ENCODE results near the gene DMP1.

Gene DMP1, protein sequence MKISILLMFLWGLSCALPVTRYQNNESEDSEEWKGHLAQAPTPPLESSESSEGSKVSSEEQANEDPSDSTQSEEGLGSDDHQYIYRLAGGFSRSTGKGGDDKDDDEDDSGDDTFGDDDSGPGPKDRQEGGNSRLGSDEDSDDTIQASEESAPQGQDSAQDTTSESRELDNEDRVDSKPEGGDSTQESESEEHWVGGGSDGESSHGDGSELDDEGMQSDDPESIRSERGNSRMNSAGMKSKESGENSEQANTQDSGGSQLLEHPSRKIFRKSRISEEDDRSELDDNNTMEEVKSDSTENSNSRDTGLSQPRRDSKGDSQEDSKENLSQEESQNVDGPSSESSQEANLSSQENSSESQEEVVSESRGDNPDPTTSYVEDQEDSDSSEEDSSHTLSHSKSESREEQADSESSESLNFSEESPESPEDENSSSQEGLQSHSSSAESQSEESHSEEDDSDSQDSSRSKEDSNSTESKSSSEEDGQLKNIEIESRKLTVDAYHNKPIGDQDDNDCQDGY

GRCh38 chr4:87649980-87650379 is at the start of gene DMP1:
DMP1 (plus strand) TSS chr4:87650280; CDS start chr4:87656493, 6,213 bp downstream.
- no peak for DNase-seq

GRCh38 chr4:87601361-87601760 is 48.7 kb upstream of the DMP1 start:
- DNase-seq: no peak

GRCh38 chr4:87608229-87608628 is 41.9 kb upstream of the DMP1 start, which contains the start of gene DSPP:
DSPP (plus strand) TSS chr4:87608529; CDS start chr4:87610909, 2,380 bp downstream.
- no peak for DNase-seq

- no peak for DNase-seq
Measured at GRCh38 chr4:87614292-87614890, 35.7 kb upstream of the DMP1 start.

GRCh38 chr4:87616268-87616667 is 33.8 kb upstream of the DMP1 start:
- DNase-seq: no peak

DNA sequence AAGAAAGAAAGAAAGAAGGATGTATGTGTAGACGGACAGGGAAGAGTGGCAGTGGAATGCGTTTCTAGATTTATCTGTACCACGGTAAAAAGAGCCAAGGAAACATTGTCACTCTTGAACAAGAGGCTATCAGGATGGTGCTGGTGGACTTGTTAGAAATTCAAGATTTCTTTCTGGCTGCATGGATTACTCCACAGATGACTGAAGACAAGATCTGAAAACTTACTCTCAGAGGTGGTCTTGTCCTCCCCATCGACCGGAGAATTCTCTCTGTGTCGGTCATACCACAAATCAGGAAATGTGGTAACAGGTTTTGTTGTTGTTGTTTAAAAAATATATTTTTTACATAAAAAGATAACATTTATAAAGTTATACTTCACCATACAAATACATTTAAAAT is 30.0 kb upstream of the DMP1 start:
- no peak for DNase-seq

- DNase-seq: no peak
Measured at GRCh38 chr4:87620491-87620890, 29.6 kb upstream of the DMP1 start.

DNA sequence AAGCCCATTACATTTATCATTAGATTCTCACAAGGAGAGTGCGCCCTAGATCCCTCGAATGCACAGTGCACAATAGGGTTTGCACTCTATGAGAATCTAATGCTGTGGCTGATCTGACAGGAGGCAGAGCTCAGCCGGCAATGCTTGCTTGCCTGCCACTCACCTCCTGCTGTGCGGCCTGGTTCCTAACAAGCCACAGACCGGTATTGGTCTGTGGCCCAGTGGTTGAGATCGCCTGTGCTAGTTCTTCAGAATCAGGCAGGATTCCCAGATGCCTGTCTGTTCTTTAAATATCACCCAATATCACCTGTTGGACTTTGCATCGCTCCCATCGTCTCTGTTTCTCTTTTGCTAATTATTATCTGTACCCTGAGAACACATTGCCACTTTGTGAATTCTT is 27.8 kb upstream of the DMP1 start:
- DNase-seq: no peak

- DNase-seq: no peak
Measured at GRCh38 chr4:87624698-87625097, 25.4 kb upstream of the DMP1 start.

GRCh38 chr4:87631668-87632067 is 18.4 kb upstream of the DMP1 start:
- no peak for DNase-seq

DNA sequence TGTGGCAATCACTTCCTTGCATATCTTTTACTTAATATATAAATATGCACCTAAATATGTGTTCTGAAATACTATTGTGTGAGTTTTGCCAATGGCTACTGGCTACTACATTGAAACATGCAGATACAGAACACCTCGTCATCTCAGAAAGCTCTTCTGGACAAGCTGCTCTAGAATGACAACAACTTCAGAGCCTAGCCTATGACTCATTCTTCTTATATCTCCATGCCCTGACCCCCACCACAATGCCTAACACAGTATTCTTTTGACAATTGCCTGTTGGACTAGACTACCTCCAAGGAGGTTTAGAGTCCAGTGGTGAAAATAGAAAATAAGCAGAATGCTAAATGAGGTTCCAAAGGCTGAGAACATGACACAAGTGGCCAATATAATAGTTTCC is 17.6 kb upstream of the DMP1 start:
- no peak for DNase-seq

DNA sequence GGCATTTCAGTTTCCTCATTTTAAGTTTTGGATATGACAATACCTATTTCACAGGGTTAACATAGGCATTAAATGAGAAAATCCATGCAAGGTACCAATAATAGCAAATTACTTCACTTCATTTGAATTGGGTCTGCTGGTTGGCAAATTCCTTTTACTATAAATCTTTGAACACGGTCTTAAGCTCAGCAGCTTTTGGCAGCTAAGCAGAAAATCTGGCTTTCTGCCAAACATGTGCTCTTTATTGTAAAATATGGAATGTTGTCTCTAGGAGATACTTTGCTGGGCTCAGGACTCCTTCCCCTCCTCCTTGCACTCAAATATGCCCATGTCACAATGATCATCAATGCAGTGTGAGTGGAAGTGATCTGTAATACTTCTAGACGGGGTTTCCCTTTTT is 16.8 kb upstream of the DMP1 start:
- DNase-seq: peak; percentile 13

DNA sequence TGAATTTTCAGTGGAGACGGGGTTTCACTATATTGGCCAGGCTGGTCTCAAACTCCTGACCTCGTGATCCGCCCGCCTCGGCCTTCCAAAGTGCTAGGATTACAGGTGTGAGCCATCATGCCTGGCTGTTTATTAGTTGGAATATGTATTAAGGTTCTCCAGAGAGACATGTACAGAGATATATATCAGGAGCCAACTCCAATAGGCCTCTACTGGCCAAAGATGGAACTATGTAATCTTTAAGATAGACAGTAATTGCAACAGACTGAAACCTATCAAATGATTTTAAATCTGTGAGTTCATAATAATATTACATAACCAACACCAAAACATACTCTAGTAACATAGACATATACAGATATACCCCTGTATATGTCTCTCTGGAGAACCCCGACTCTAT is 5.8 kb upstream of the DMP1 start:
- no peak for DNase-seq

DNA sequence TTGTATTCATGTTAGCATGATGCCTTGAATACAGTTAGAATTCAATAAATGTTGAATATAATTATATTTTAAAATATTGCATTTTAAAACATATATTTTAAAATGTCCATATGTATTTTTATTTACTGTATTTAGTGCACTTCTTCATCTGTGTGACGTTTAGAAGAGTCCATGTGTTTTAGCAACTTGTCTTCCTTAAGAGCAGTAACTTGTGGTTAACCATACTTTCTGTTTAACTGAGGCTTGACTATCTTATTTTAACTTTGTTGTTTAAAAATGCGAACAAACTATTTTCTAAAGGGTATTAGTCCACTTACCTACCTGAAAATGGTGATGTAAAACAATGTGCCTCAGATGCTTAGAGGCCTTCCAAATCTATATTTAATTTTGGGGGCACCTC is 858 bp downstream of the DMP1 start:
- DNase-seq: no peak

- no peak for DNase-seq
Measured at GRCh38 chr4:87651941-87652340, 1.9 kb downstream of the DMP1 start.

- no peak for DNase-seq
Measured at GRCh38 chr4:87654487-87655044, 4.5 kb downstream of the DMP1 start.

DNA sequence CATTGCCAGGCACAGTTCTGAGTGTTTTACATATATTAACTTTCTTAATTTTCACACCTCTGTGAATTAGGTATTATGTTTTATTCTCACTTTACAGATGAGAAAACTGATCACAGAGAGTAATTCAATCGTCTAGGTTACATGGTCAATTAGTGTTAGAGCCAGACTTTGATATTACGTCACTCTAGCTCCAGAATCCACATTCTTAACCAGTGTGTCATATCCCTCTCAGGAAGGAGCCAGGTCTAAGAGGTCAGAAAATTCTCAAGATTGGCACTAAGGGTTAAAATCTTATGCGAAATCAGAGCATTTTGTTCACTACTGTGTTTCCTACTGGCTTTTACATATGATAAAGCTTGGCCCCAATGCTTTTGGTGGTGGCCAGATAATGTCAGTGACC is 7.4 kb downstream of the DMP1 start:
- DNase-seq: no peak

GRCh38 chr4:87659247-87659931 is 9.3 kb downstream of the DMP1 start:
- no peak for DNase-seq

DNA sequence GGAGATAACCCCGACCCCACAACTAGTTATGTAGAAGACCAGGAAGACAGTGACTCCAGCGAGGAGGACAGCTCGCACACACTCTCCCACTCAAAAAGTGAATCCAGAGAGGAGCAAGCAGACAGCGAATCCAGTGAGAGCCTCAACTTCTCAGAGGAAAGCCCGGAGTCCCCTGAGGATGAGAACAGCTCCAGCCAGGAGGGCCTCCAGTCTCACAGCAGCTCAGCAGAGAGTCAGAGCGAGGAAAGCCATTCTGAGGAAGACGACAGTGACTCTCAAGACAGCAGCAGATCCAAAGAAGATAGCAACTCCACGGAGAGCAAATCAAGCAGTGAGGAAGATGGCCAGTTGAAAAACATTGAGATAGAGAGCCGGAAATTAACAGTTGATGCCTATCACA is 12.8 kb downstream of the DMP1 start:
- DNase-seq: no peak

DNA sequence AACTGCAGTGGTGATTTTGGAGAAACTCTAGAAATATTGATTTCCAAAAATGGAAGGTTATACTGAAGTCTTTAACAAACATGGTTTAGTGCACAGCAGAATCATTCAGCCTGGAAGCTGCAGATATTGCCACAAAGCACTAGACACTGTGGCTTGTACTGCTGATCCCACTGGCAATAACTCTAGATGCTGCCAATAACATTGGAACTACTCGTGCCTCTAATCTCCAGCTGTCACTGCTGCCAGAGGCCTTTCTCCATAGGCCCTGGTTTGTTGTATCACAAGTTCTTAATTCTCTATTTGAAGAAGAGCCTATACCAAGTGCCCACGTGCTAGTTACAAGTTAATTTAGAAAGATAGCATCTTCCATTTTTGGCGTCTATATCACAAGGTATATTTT is 19.3 kb downstream of the DMP1 start:
- no peak for DNase-seq

- no peak for DNase-seq
Measured at GRCh38 chr4:87677731-87678130, 27.7 kb downstream of the DMP1 start.

- DNase-seq: peak; percentile 32
Measured at GRCh38 chr4:87679449-87680169, 29.5 kb downstream of the DMP1 start.

DNA sequence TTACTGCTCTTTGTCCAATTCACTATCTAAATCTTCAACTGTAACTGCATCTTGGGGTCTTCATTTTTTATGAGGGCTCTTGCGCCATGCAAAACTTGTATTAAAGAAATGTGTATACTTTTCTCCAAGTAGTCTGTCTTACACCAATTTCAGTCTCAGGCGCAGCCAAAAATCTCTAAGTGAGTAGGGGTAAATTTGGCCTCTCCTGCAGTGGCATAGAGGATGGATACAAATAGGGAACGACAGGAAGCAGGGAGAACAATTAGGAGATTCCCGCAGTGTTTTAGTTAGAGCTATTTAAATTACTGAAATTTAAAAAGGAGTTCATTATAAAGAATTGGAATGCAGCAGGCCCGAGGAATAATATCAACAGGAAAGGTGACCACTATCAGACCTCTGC is 30.2 kb downstream of the DMP1 start:
- DNase-seq: no peak

All from RPMI8226 (cell line).